GM23248 (cell line): ENCODE data around the gene TRAF7. TPM values are rescaled to one million over a fixed set of nuclear protein-coding genes. Genes with fewer than 3 reads are reported as not detected.

Experiments used
- DNase-seq: peaks from one replicate; pipeline ENCODE4 v3.0.0-alpha.2; 2015
- H2AFZ ChIP-seq: fragments of 200-600 bp; sonication (generic); 2 replicates; pipeline ENCODE4 v1.6.1; 2016; ENCODE audit warnings: antibody characterized with exemption
- H3F3A ChIP-seq: fragments of 200-600 bp; sonication (generic); 2 replicates; pipeline ENCODE4 v1.6.1; 2016; ENCODE audit warnings: mild to moderate bottlenecking, antibody characterized with exemption, mixed run types; ENCODE audit not compliant: insufficient read depth
- H3K27ac ChIP-seq: fragments of 200-600 bp; sonication (generic); 2 replicates; pipeline ENCODE4 v1.5.1; 2016; ENCODE audit warnings: mild to moderate bottlenecking
- H3K27me3 ChIP-seq: fragments of 200-600 bp; sonication (generic); replicated peaks from 2 replicates; pipeline ENCODE4 v1.6.1; 2016; ENCODE audit warnings: mild to moderate bottlenecking; ENCODE audit not compliant: insufficient read depth
- H3K36me3 ChIP-seq: fragments of 200-600 bp; sonication (generic); 2 replicates; pipeline ENCODE4 v1.6.1; 2016; ENCODE audit warnings: low read depth, mild to moderate bottlenecking
- H3K4me1 ChIP-seq: fragments of 200-600 bp; sonication (generic); 2 replicates; pipeline ENCODE4 v1.6.1; 2016; ENCODE audit warnings: mild to moderate bottlenecking; ENCODE audit not compliant: insufficient read depth
- H3K4me2 ChIP-seq: fragments of 200-600 bp; sonication (generic); one replicate; pipeline ENCODE4 v1.6.1; 2016; ENCODE audit warnings: mild to moderate bottlenecking; ENCODE audit not compliant: unreplicated experiment
- H3K4me3 ChIP-seq: fragments of 200-600 bp; sonication (generic); 2 replicates; pipeline ENCODE4 v1.5.1; 2016; ENCODE audit warnings: mild to moderate bottlenecking
- H3K79me2 ChIP-seq: fragments of 200-600 bp; sonication (generic); 2 replicates; pipeline ENCODE4 v1.6.1; 2016; ENCODE audit warnings: mild to moderate bottlenecking; ENCODE audit not compliant: insufficient read depth
- H3K9ac ChIP-seq: fragments of 200-600 bp; sonication (generic); 2 replicates; pipeline ENCODE4 v1.6.1; 2016; ENCODE audit warnings: mild to moderate bottlenecking
- H3K9me2 ChIP-seq: fragments of 200-600 bp; sonication (generic); 2 replicates; pipeline ENCODE4 v1.6.1; 2016; ENCODE audit warnings: mixed run types, mild to moderate bottlenecking, moderate library complexity; ENCODE audit not compliant: insufficient read depth
- H3K9me3 ChIP-seq: fragments of 200-600 bp; sonication (generic); one replicate; pipeline ENCODE4 v1.6.1; 2017; ENCODE audit warnings: low read depth
- H4K20me1 ChIP-seq: fragments of 200-600 bp; sonication (generic); 2 replicates; pipeline ENCODE4 v1.6.0; 2016; ENCODE audit not compliant: insufficient read depth
- EZH2 ChIP-seq: fragments of 200-600 bp; sonication (generic); IDR thresholded peaks from 2 replicates; pipeline ENCODE4 v1.6.1; 2018; ENCODE audit warnings: antibody characterized with exemption, mild to moderate bottlenecking; ENCODE audit not compliant: insufficient read depth, poor library complexity, severe bottlenecking
- EZH2phosphoT487 ChIP-seq: fragments of 200-600 bp; sonication (generic); IDR thresholded peaks from 2 replicates; pipeline ENCODE4 v1.6.1; 2018; ENCODE audit warnings: antibody characterized with exemption, moderate library complexity, mild to moderate bottlenecking, low read depth; ENCODE audit not compliant: insufficient read depth
- WGBS, 2 experiments: methylation state at CpG; one replicate each; pipeline ENCODE4 v1.1.6; 2015 to 2017; ENCODE audit warnings: low lambda C conversion rate in 2 of 2, low coverage in 1 of 2; ENCODE audit errors: missing lambda C conversion rate in 2 of 2; 5-methylcytosine and 5-hydroxymethylcytosine counted together
- in situ Hi-C: fragments of 300-500 bp; cut with MboI; formaldehyde crosslinking; loops from 2 replicates; pipeline ENCODE4 v1.15.0; 2020
- polyA plus RNA-seq: library from polyadenylated mRNA; unstranded; fragments of >200 nt; fragmentation: Nextera tagmentation; extraction: Ambion mirVana; gene quantifications from 2 replicates; pipeline ENCODE4 v1.2.1, GENCODE V29; 2016
- total RNA-seq: library from RNA; depleted of rRNA; stranded (reverse); fragments of >200 nt; shearing (Covaris generic); gene quantifications from 2 replicates; pipeline ENCODE4 v1.2.3, GENCODE V29; 2014

Gene TRAF7
- total and polyA plus RNA-seq, 2 experiments from 2014 or later, result 29.3 to 72.7 TPM

- DNase-seq, result no peak
- no peaks in the 10 kb centered on the region for H3F3A ChIP-seq
- no peak overlapping the region for H3K4me2 ChIP-seq
- H3K4me3 ChIP-seq, result no peak overlapping the region
- H3K9me2 ChIP-seq, result no peaks in the 10 kb centered on the region
- H3K27me3 ChIP-seq, result no peaks in the 10 kb centered on the region
- H3K4me1 ChIP-seq, result no peaks in the 10 kb centered on the region
- H3K36me3 ChIP-seq, result no peaks in the 10 kb centered on the region; the same call in 1 of the 2 replicates
- no peak overlapping the region for H3K9ac ChIP-seq
- 92% methylated on average over 27 to 28 of the region's 28 CpGs for WGBS, 2 experiments
- no peak overlapping the region for H3K27ac ChIP-seq
- H2AFZ ChIP-seq, result no peak overlapping the region
- H3K79me2 ChIP-seq, result peaks cover 10% of the 10 kb centered on the region
- no peaks in the 10 kb centered on the region for H4K20me1 ChIP-seq
- H3K9me3 ChIP-seq, result no peaks in the 10 kb centered on the region
- in situ Hi-C loops, result no loop called here
- TF ChIP-seq EZH2, result no peak
- TF ChIP-seq EZH2phosphoT487, result no peak
Measured at GRCh38 chr16:2171601-2172178, 16.1 kb downstream of the TRAF7 start.

- Histone ChIP-seq H3K27me3 (no peaks in the 10 kb centered on the region), H3K36me3 (no peaks in the 10 kb centered on the region; the same call in 1 of the 2 replicates), H4K20me1 (no peaks in the 10 kb centered on the region), H3K4me1 (no peaks in the 10 kb centered on the region), H3F3A (no peaks in the 10 kb centered on the region), H3K79me2 (no peaks in the 10 kb centered on the region; the same call in none of the 2 replicates), H3K9me2 (no peaks in the 10 kb centered on the region), H3K4me2 (no peak overlapping the region), H3K27ac (no peak overlapping the region), H3K4me3 (no peak overlapping the region), H3K9me3 (no peaks in the 10 kb centered on the region), H3K9ac (no peak overlapping the region), H2AFZ (no peak overlapping the region)
- in situ Hi-C loops, result no loop called here
- DNase-seq, result no peak
- 96 to 97% methylated on average over 16 to 29 of the region's 29 CpGs for WGBS, 2 experiments
- no peak for TF ChIP-seq EZH2
- TF ChIP-seq EZH2phosphoT487, result no peak
Measured at GRCh38 chr16:2172688-2173335, 17.2 kb downstream of the TRAF7 start.

GRCh38 chr16:2173366-2173765, 17.8 kb downstream of the TRAF7 start:
- Histone ChIP-seq H3K4me1 (no peaks in the 10 kb centered on the region), H3K4me2 (no peak overlapping the region), H3K79me2 (no peaks in the 10 kb centered on the region), H3K9me2 (no peaks in the 10 kb centered on the region), H3K4me3 (no peak overlapping the region), H3K9ac (no peak overlapping the region), H4K20me1 (no peaks in the 10 kb centered on the region), H2AFZ (no peak overlapping the region), H3K9me3 (no peaks in the 10 kb centered on the region), H3K27ac (no peak overlapping the region), H3F3A (no peaks in the 10 kb centered on the region), H3K36me3 (no peaks in the 10 kb centered on the region; the same call in 1 of the 2 replicates), H3K27me3 (no peaks in the 10 kb centered on the region)
- TF ChIP-seq EZH2 (no peak), EZH2phosphoT487 (no peak)
- WGBS, 2 experiments, result 83 to 94% methylated on average over 12 to 14 of the region's 14 CpGs
- no peak for DNase-seq
- in situ Hi-C loops, result no loop called here

- TF ChIP-seq EZH2phosphoT487 (no peak), EZH2 (no peak)
- in situ Hi-C loops, result no loop called here
- Histone ChIP-seq H3K36me3 (no peaks in the 10 kb centered on the region; the same call in 1 of the 2 replicates), H3K9ac (no peak overlapping the region), H3F3A (no peaks in the 10 kb centered on the region), H3K4me1 (no peaks in the 10 kb centered on the region), H3K4me2 (no peak overlapping the region), H3K9me2 (no peaks in the 10 kb centered on the region), H3K27me3 (no peaks in the 10 kb centered on the region), H3K9me3 (no peaks in the 10 kb centered on the region), H3K27ac (no peak overlapping the region), H3K79me2 (no peaks in the 10 kb centered on the region), H2AFZ (no peak overlapping the region), H4K20me1 (no peaks in the 10 kb centered on the region), H3K4me3 (no peak overlapping the region)
- 93 to 94% methylated on average over 4 of the region's 4 CpGs for WGBS, 2 experiments
- DNase-seq, result no peak
Measured at GRCh38 chr16:2173916-2174315, 18.3 kb downstream of the TRAF7 start.
